Measurements from ENCODE around the gene ERCC2. TPM values are rescaled to one million over a fixed set of nuclear protein-coding genes. Genes with fewer than 3 reads are reported as not detected.
"Not testable (repeated sequence)": the region's sequence is repeated elsewhere in the genome, so short reads cannot be mapped to it uniquely, and the experiment has no call there.

Gene ERCC2
- total RNA-seq, 3 donors from 2014 or later, result 6.4 to 11.5 (median 9.5) TPM

DNA sequence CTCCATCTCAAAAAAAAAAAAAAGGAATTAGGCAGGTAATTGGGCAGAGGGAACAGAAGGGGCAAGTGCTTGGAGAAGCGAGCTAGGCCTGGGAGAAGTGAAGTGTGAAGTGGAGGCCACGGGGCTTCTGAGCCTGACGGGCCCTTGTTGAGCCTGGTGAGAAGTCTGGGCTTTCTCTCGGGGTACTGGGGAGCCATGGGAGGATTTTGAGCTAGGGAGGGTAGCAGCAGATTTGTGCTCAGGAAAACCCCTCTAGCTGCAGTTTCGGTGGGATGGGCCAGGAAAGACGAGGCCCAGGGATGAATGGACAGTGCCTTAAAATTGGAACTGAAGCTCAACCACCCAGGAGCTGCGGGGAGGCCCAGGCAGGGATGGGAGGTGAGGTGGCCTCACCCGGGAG lies 44.1 kb upstream of the ERCC2 start:
- no peak overlapping the region for H3K27ac ChIP-seq
- TF ChIP-seq POLR2A (IDR thresholded peaks at IDR 0.05) (no peak), POLR2AphosphoS5 (IDR thresholded peaks at IDR 0.05) (no peak)
- TF ChIP-seq, protein P1, sequence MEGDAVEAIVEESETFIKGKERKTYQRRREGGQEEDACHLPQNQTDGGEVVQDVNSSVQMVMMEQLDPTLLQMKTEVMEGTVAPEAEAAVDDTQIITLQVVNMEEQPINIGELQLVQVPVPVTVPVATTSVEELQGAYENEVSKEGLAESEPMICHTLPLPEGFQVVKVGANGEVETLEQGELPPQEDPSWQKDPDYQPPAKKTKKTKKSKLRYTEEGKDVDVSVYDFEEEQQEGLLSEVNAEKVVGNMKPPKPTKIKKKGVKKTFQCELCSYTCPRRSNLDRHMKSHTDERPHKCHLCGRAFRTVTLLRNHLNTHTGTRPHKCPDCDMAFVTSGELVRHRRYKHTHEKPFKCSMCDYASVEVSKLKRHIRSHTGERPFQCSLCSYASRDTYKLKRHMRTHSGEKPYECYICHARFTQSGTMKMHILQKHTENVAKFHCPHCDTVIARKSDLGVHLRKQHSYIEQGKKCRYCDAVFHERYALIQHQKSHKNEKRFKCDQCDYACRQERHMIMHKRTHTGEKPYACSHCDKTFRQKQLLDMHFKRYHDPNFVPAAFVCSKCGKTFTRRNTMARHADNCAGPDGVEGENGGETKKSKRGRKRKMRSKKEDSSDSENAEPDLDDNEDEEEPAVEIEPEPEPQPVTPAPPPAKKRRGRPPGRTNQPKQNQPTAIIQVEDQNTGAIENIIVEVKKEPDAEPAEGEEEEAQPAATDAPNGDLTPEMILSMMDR (IDR thresholded peaks at IDR 0.05), result no peak
- intact Hi-C loops (cut with DNase I; ENCODE audit: low total_unique reads), result no loop called here
- H3K4me1 ChIP-seq, result no peaks in the 10 kb centered on the region
- H3K9me3 ChIP-seq, result no peaks in the 10 kb centered on the region
- no peak for DNase-seq (ENCODE audit: low spot score in 2 of 2)
- H3K27me3 ChIP-seq, result no peaks in the 10 kb centered on the region
- H3K4me3 ChIP-seq, result no peak overlapping the region
- no peaks in the 10 kb centered on the region for H3K36me3 ChIP-seq

DNA sequence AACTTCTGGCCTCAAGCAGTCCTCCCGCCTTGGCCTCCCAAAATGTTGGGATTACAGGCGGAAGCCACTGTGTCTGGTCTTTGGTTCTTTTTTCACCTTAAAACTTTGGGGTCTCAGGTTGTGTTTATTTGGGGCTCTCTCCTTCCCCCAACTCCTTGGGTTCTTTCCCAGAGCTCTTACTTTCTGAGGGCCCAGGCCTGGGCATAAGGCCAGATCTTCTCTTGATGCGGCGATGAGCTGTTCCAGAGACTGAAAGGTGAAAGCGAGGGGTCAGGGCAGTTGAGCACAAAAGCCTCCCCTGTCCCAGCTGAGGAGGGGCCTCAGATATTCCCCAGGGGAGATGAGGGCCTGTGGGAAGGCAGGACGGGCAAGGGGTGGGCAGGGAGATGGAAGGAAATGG lies 43.1 kb upstream of the ERCC2 start:
- intact Hi-C loops (cut with DNase I; ENCODE audit: low total_unique reads), result no loop called here
- H3K4me3 ChIP-seq, result no peak overlapping the region
- DNase-seq (ENCODE audit: low spot score in 2 of 2), result no peak
- H3K4me1 ChIP-seq, result no peaks in the 10 kb centered on the region
- H3K9me3 ChIP-seq, result no peaks in the 10 kb centered on the region
- no peak overlapping the region for H3K27ac ChIP-seq
- H3K36me3 ChIP-seq, result no peaks in the 10 kb centered on the region
- TF ChIP-seq, protein P1 (IDR thresholded peaks at IDR 0.05), result no peak
- TF ChIP-seq POLR2AphosphoS5 (IDR thresholded peaks at IDR 0.05) (no peak), POLR2A (IDR thresholded peaks at IDR 0.05) (no peak)
- H3K27me3 ChIP-seq, result no peaks in the 10 kb centered on the region

DNA sequence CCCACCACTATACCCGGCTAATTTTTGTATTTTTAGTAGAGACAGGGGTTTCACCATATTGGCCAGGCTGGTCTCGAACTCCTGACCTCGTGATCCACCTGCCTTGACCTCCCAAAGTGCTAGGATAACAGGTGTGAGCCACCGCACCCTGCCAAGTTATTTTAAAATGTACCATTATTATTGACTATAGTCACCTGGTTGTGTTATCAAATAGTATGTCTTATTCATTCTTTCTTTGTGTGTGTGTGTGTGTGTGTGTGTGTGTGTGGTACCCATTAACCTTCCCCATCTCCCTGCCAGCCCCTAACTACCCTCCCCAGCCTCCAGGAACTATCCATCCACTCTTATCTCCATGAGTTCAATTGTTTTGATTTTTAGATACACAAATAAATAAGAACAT lies 40.0 kb upstream of the ERCC2 start:
- H3K4me3 ChIP-seq; H3K9me3 ChIP-seq; H3K27me3 ChIP-seq; DNase-seq (ENCODE audit: low spot score in 2 of 2); H3K4me1 ChIP-seq; intact Hi-C loops (cut with DNase I; ENCODE audit: low total_unique reads); H3K36me3 ChIP-seq; H3K27ac ChIP-seq: not testable (repeated sequence)

DNA sequence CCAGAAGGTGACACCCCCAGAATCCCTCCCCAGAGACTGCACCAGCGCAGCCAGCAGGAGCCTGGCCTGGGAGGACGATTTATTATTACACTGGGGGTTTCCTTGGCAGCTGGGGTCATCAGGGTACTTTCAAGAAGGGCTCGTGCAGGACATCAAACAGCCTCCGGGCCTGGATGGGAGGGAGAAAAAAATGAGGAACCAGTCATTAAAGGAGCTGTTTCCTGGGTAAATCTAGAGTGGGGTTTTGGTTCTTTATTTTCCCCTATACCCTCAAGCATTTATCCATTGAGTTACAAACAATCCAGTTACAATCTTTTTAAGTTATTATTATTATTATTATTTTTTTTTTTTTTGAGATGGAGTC lies 39.2 kb upstream of the ERCC2 start:
- Histone ChIP-seq H3K27me3 (no peaks in the 10 kb centered on the region), H3K4me1 (peaks cover 0 to 9% of the 10 kb centered on the region in 2 donors), H3K27ac (no peak overlapping the region), H3K36me3 (no peaks in the 10 kb centered on the region), H3K9me3 (no peaks in the 10 kb centered on the region), H3K4me3 (no peak overlapping the region)
- intact Hi-C loops (cut with DNase I; ENCODE audit: low total_unique reads), result no loop called here
- DNase-seq (ENCODE audit: low spot score in 2 of 2), result no peak
- TF ChIP-seq, protein P1 (IDR thresholded peaks at IDR 0.05), result no peak
- TF ChIP-seq POLR2A (IDR thresholded peaks at IDR 0.05), result no peak
- no peak for TF ChIP-seq POLR2AphosphoS5 (IDR thresholded peaks at IDR 0.05)

DNA sequence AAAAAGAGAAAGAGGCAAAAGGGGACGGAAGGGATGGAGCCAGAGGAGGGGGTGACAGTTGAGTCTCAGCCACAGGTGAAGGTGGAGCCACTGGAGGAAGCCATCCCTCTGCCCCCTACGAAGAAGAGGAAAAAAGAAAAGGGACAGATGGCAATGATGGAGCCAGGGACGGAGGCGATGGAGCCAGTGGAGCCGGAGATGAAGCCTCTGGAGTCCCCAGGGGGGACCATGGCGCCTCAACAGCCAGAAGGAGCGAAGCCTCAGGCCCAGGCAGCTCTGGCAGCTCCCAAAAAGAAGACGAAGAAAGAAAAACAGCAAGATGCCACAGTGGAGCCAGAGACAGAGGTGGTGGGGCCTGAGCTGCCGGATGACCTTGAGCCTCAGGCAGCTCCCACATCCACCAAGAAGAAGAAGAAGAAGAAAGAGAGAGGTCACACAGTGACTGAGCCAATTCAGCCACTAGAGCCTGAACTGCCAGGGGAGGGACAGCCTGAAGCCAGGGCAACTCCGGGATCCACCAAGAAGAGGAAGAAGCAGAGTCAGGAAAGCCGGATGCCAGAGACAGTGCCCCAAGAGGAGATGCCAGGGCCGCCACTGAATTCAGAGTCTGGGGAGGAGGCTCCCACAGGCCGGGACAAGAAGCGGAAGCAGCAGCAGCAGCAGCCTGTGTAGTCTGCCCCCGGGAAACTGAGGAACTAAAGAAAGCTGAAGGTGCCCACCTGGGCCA lies 38.6 kb upstream of the ERCC2 start:
- no peak for DNase-seq (ENCODE audit: low spot score in 2 of 2)
- peaks cover 0 to 9% of the 10 kb centered on the region in 2 donors for H3K4me1 ChIP-seq
- intact Hi-C loops (cut with DNase I; ENCODE audit: low total_unique reads), result no loop called here
- H3K9me3 ChIP-seq, result no peaks in the 10 kb centered on the region
- no peaks in the 10 kb centered on the region for H3K36me3 ChIP-seq
- no peak overlapping the region for H3K27ac ChIP-seq
- no peak for TF ChIP-seq POLR2AphosphoS5 (IDR thresholded peaks at IDR 0.05)
- no peak for TF ChIP-seq POLR2A (IDR thresholded peaks at IDR 0.05)
- TF ChIP-seq, protein P1 (IDR thresholded peaks at IDR 0.05), result no peak
- H3K27me3 ChIP-seq, result no peaks in the 10 kb centered on the region
- H3K4me3 ChIP-seq, result no peak overlapping the region
